Ovary (tissue), 9 donors: ENCODE measurements around the gene PROB1. TPM values are rescaled to one million over a fixed set of nuclear protein-coding genes. Genes with fewer than 3 reads are reported as not detected.

Source experiments
- DNase-seq, 5 donors: peaks; one replicate each; pipeline ENCODE4 v3.0.0-alpha.2; 2019 to 2020
- H3K27ac ChIP-seq, 2 donors: fragments of 200-600 bp; one replicate each; pipeline versions ENCODE4 v1.5.1 to v1.8.0; 2019 to 2022
- H3K27me3 ChIP-seq: fragments of 200-600 bp; one replicate; pipeline ENCODE4 v1.8.0; 2022
- H3K36me3 ChIP-seq: fragments of 200-600 bp; sonication (generic); one replicate; pipeline ENCODE4 v1.5.1; 2019
- H3K4me1 ChIP-seq: one replicate; pipeline ENCODE4 v1.8.1; 2013; ENCODE audit warnings: mild to moderate bottlenecking, moderate library complexity; ENCODE audit not compliant: insufficient read depth
- H3K4me3 ChIP-seq: fragments of 200-600 bp; sonication (generic); one replicate; pipeline ENCODE4 v1.5.1; 2017
- H3K9me3 ChIP-seq, 2 donors: fragments of 200-600 bp in 1 of 2; sonication (generic) in 1 of 2; one replicate each; pipeline versions ENCODE4 v1.5.1 to v1.8.1; 2013 to 2019; ENCODE audit warnings: mild to moderate bottlenecking in 1 of 2, moderate library complexity in 1 of 2
- EP300 ChIP-seq: sonication (generic); formaldehyde crosslinking; IDR thresholded peaks from one replicate; pipeline ENCODE4 v1.6.1; 2017; ENCODE audit warnings: antibody characterized with exemption
- POLR2A ChIP-seq: fragments of 450-650 bp; IDR thresholded peaks from one replicate; pipeline ENCODE4 v1.6.1; 2017; ENCODE audit warnings: antibody characterized with exemption, mild to moderate bottlenecking, moderate library complexity
- WGBS, 3 donors: extraction: QIAGEN DNeasy Blood & Tissue Kit in 1 of 3; methylation state at CpG; one replicate each; pipeline versions ENCODE4 v1.1.5 to v1.1.7; 2013 to 2017; 5-methylcytosine and 5-hydroxymethylcytosine counted together
- intact Hi-C, 4 donors: fragments of 100-400 bp; cut with DNase I; formaldehyde crosslinking; loops; one replicate each; pipeline versions ENCODE4 v1.11.0 to v1.15.1; 2022 to 2023
- polyA plus RNA-seq, 2 donors: library from polyadenylated mRNA; stranded (reverse); fragments of 200-250 nt in 1 of 2; fragments of 350-450 nt in 1 of 2; fragmentation: Illumina TruSeq in 1 of 2; extraction: RNeasy Lipid Tissue Mini Kit (QIAGEN cat#74804) in 1 of 2; gene quantifications; one replicate each; pipeline ENCODE4 v1.2.3, GENCODE V29; 2013 to 2014
- total RNA-seq, 7 donors: library from RNA; depleted of rRNA in 2 of 7; stranded (reverse); fragments of >200 nt in 2 of 7; fragmentation: NEBNext Ultra II Directional in 3 of 7; extraction: Animal tissue kit (Norgen Biotek cat#: 25700) in 3 of 7; gene quantifications; one replicate each; pipeline versions ENCODE4 v1.1.0 to v1.2.4, GENCODE V29; 2016 to 2023
- TF ChIP-seq, protein P1 (sequence below), 3 donors: fragments of 450-650 bp in 2 of 3; fragments of 200-600 bp in 1 of 3; IDR thresholded peaks; one replicate each; pipeline versions ENCODE4 v1.5.1 to v1.8.0; 2016 to 2022; ENCODE audit warnings: antibody characterized with exemption in 3 of 3, mild to moderate bottlenecking in 1 of 3
- donor health status: DM: no; HTN: no; CAD: no; lungs with moderate emphysema.
- donor health status: DM: no; HTN: no; CAD: no.
- donor health status: Bipolar disorder and iron deficiency.
- donor health status: DM: yes; HTN: yes; CAD: no.
- donor health status: DM: no; HTN: no; CAD: no.
- donor health status: DM: yes; HTN: yes; CAD: no.

The PROB1 gene
- total and polyA plus RNA-seq, 9 donors = 0.60 to 2.0 (median 1.0) TPM

DNA sequence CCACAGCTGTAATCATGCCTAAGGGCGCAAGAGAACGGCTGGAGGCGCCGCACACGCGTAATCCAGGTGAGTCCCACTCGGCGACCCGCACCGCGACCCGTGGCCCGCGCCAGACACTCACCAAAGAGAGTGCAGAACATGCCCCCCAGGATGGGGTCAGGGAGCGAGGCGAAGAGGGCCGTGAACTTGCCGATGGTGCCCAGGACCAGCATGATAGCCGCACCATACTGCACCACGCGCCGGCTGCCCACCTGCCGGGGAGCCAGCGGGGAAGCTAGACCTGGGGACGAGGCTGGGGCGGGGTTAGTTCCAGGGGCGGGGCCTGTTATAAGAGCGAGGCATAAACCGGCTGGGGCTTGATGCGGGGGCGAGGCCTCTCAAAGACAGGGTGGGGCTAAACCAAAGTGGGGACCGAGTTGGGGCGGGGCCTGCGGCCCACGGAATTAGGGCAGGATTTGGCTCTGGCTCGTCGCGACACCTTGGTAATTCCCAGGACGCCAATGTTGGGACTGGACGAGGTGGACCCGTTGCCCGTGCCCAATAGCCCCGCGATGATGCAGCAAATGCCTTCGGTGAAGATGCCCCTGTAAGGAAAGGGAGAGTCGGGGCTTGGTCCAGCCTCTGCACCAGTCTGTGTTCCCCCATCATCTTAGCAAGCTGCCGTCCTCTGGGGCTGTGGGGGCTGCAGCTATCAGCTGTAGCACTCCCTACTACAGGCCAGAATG lies 16.6 kb downstream of the PROB1 start:
- DNase-seq = peak in 3 of 5 donors; percentile 16 to 32 (median 21)
- H3K36me3 ChIP-seq = no peaks in the 10 kb centered on the region

DNA sequence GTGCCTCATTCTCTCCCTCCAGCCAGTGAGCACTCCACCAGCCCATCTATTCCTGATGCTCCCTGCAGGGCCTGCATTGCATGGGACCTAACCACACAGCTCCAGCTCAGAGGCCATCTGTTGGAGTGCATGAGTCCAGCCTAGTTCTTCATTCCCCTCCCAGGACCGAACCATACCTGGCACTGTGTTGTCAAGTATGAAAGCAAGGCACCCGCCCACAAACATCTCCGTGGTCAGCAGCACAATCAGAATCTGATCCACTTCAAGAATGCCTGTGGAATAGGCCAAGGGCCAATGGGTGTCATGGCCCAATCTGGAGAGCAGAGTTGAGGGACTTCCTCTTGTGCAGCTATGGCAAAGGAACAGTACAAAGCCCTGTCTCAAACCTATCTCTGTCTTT lies 17.7 kb downstream of the PROB1 start:
- Histone ChIP-seq H3K4me3 (no peak overlapping the region), H3K27ac (no peak overlapping the region), H3K4me1 (peaks cover 3% of the 10 kb centered on the region), H3K9me3 (no peaks in the 10 kb centered on the region), H3K36me3 (no peaks in the 10 kb centered on the region), H3K27me3 (no peaks in the 10 kb centered on the region)
- DNase-seq = peak in 3 of 5 donors; percentile 7 to 16 (median 8)
- WGBS, 3 donors = 86 to 90% (median 87%) methylated on average over 3 of the region's 3 CpGs
- TF ChIP-seq, protein P1, sequence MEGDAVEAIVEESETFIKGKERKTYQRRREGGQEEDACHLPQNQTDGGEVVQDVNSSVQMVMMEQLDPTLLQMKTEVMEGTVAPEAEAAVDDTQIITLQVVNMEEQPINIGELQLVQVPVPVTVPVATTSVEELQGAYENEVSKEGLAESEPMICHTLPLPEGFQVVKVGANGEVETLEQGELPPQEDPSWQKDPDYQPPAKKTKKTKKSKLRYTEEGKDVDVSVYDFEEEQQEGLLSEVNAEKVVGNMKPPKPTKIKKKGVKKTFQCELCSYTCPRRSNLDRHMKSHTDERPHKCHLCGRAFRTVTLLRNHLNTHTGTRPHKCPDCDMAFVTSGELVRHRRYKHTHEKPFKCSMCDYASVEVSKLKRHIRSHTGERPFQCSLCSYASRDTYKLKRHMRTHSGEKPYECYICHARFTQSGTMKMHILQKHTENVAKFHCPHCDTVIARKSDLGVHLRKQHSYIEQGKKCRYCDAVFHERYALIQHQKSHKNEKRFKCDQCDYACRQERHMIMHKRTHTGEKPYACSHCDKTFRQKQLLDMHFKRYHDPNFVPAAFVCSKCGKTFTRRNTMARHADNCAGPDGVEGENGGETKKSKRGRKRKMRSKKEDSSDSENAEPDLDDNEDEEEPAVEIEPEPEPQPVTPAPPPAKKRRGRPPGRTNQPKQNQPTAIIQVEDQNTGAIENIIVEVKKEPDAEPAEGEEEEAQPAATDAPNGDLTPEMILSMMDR (IDR thresholded peaks at IDR 0.05) = no peak
- TF ChIP-seq POLR2A (no peak), EP300 (no peak)
- intact Hi-C loops = no loop called here

More for the DNA sequence above, 16.6 kb downstream of the PROB1 start:
- Histone ChIP-seq H3K4me1 (peaks cover 3% of the 10 kb centered on the region), H3K9me3 (no peaks in the 10 kb centered on the region), H3K27ac (no peak overlapping the region), H3K4me3 (no peak overlapping the region), H3K27me3 (no peaks in the 10 kb centered on the region)
- intact Hi-C loops = no loop called here
- 48 to 71% (median 52%) methylated on average over 39 to 47 of the region's 47 CpGs for WGBS, 3 donors
- TF ChIP-seq EP300 (no peak), POLR2A (no peak)
- TF ChIP-seq, protein P1 (IDR thresholded peaks at IDR 0.05) = no peak

DNA sequence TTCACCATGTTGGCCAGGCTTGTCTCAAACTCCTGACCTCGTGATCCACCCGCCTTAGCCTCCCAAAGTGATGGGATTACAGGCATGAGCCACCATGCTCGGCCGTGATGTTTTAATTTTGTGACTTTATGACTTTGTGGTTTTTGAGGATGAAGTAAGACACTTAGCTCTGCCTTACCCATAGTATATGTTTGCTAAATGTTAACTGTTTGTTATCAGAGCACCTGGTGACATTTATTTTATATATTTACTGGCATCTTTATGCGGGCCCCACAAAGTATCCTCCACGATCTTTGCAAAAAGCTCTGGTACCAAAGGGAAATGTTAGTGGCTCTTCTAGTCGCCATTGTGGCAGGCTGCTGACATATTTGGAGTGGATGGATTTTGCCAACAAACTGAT lies 18.5 kb downstream of the PROB1 start:
- Histone ChIP-seq H3K27ac (no peak overlapping the region), H3K9me3 (no peaks in the 10 kb centered on the region), H3K4me1 (peaks cover 3% of the 10 kb centered on the region), H3K36me3 (no peaks in the 10 kb centered on the region), H3K4me3 (no peak overlapping the region), H3K27me3 (no peaks in the 10 kb centered on the region)
- intact Hi-C loops = no loop called here
- 89 to 91% (median 89%) methylated on average over 7 of the region's 7 CpGs for whole genome bisulfite sequencing, 3 donors
- DNase-seq = peak in 1 of 5 donors; percentile 2
- TF ChIP-seq, protein P1 (IDR thresholded peaks at IDR 0.05) = no peak
- no peak for TF ChIP-seq POLR2A
- TF ChIP-seq EP300 = no peak

DNA sequence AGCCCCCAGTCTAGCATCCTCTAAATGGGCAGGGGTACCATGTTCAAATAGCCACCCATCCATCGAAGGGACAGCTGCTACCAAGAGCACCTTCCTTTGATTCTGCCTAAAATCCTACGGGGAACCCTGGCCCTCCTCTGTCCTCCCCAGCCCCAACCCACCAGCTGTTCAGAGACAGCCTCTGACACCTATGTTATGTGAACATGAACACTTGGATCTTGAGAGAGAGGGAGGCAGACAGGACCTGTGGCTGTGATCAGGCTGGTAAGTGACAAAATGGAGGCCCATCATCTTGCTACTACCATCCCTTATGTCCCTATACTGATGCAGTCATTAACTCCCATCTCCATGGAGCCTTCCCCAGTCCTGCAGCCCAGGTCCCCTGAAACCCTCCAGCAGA lies 20.0 kb downstream of the PROB1 start:
- Histone ChIP-seq H3K27ac (no peak overlapping the region), H3K9me3 (no peaks in the 10 kb centered on the region), H3K4me1 (peaks cover 3% of the 10 kb centered on the region), H3K4me3 (no peak overlapping the region), H3K27me3 (no peaks in the 10 kb centered on the region), H3K36me3 (no peaks in the 10 kb centered on the region)
- 81 to 92% (median 90%) methylated on average over 2 of the region's 2 CpGs for WGBS, 3 donors
- peak in 2 of 5 donors; percentile 1 to 7 for DNase-seq
- TF ChIP-seq, protein P1 (IDR thresholded peaks at IDR 0.05) = no peak
- TF ChIP-seq EP300 = no peak
- no peak for TF ChIP-seq POLR2A
- intact Hi-C loops = no loop called here
